A673 (cell line): ENCODE measurements around the gene GP5. TPM values are rescaled to one million over a fixed set of nuclear protein-coding genes. Genes with fewer than 3 reads are reported as not detected.

Experiments used
- BruUV-seq: library from RNA; stranded (reverse); fragments of 400-500 nt; replicated peaks from 2 replicates; lab custom pipeline; 2021; lab: Mats Ljungman, UMichigan
- CTCF ChIA-PET: fragments of 300-600 bp; sonication (Branson Sonifier 250); formaldehyde crosslinking; loops from one replicate; lab custom pipeline; 2022; ENCODE audit warnings: antibody characterized with exemption; lab: Charles Lee
- POLR2A ChIA-PET: fragments of 300-600 bp; sonication (Branson Sonifier 250); formaldehyde crosslinking; loops from one replicate; lab custom pipeline; 2022; ENCODE audit warnings: antibody characterized with exemption; ENCODE audit not compliant: low non-redundant PET; lab: Charles Lee
- DNase-seq: peaks from one replicate; pipeline ENCODE4 v3.0.0-alpha.2; 2015; ENCODE audit warnings: low spot score
- H3K27ac ChIP-seq: fragments of 200-600 bp; sonication (generic); 2 replicates; pipeline ENCODE4 v1.5.1; 2016; ENCODE audit warnings: mixed run types, low read depth, mild to moderate bottlenecking, mixed read lengths, antibody characterized with exemption, low read length; ENCODE audit not compliant: poor library complexity, severe bottlenecking
- H3K27me3 ChIP-seq: fragments of 200-600 bp; sonication (generic); replicated peaks from 2 replicates; pipeline ENCODE4 v1.6.1; 2017; ENCODE audit warnings: mixed run types, low read depth, mild to moderate bottlenecking, mixed read lengths, antibody characterized with exemption, low read length; ENCODE audit not compliant: insufficient read depth, poor library complexity
- H3K36me3 ChIP-seq: fragments of 200-600 bp; sonication (generic); 2 replicates; pipeline ENCODE4 v1.6.1; 2016; ENCODE audit warnings: mixed run types, mild to moderate bottlenecking, mixed read lengths, antibody characterized with exemption, low read length; ENCODE audit not compliant: insufficient read depth, poor library complexity, severe bottlenecking
- H3K4me1 ChIP-seq: fragments of 200-600 bp; sonication (generic); 2 replicates; pipeline ENCODE4 v1.6.1; 2017; ENCODE audit warnings: mixed run types, mild to moderate bottlenecking, mixed read lengths, antibody characterized with exemption, low read length; ENCODE audit not compliant: insufficient read depth, poor library complexity, severe bottlenecking
- H3K4me3 ChIP-seq: fragments of 200-600 bp; sonication (generic); 2 replicates; pipeline ENCODE4 v1.5.1; 2016; ENCODE audit warnings: low read depth, mixed run types, mild to moderate bottlenecking, mixed read lengths, low read length; ENCODE audit not compliant: poor library complexity, severe bottlenecking
- H3K9me3 ChIP-seq: fragments of 200-600 bp; sonication (generic); 2 replicates; pipeline ENCODE4 v1.6.1; 2016; ENCODE audit warnings: mixed run types, low read depth, mild to moderate bottlenecking, mixed read lengths, antibody characterized with exemption, low read length; ENCODE audit not compliant: poor library complexity, severe bottlenecking
- CTCF ChIP-seq: fragments of 300-800, 200-600 bp; sonication (generic); conservative IDR thresholded peaks from 2 replicates; pipeline ENCODE4 v1.5.1; 2017; ENCODE audit warnings: low read depth, mild to moderate bottlenecking, antibody characterized with exemption, low read length, moderate library complexity, mixed read lengths
- EZH2 ChIP-seq: fragments of 200-600 bp; sonication (generic); IDR thresholded peaks from 2 replicates; pipeline ENCODE4 v1.6.1; 2017; ENCODE audit warnings: borderline replicate concordance, low read depth, mild to moderate bottlenecking, mixed read lengths, antibody characterized with exemption, low read length; ENCODE audit not compliant: poor library complexity, severe bottlenecking
- intact Hi-C: fragments of 100-400 bp; cut with micrococcal nuclease; formaldehyde crosslinking; loops from one replicate; pipeline ENCODE4 v1.10.0; 2022; ENCODE audit not compliant: unreplicated experiment
- total RNA-seq: library from RNA; stranded (reverse); gene quantifications from 2 replicates; pipeline ENCODE4 v1.2.3, GENCODE V29; 2021

GP5 gene
- total RNA-seq, 1 experiment from 2014 or later = 0.11 TPM

- DNase-seq = no peak
- intact Hi-C loops = no loop called here
- BruUV-seq = no TSS peak
- Histone ChIP-seq H3K27ac (peak overlapping the region; percentile 72), H3K4me3 (no peak overlapping the region), H3K4me1 (peaks cover 17% of the 10 kb centered on the region), H3K27me3 (no peaks in the 10 kb centered on the region), H3K36me3 (no peaks in the 10 kb centered on the region), H3K9me3 (no peaks in the 10 kb centered on the region)
- POLR2A ChIA-PET = no interaction called here
- CTCF ChIA-PET = interaction anchor here (0.6 to 2.0 kb wide), 3 partner anchors 17 to 646 kb away, joined by 3 to 9 read pairs (median 3); no protein-coding TSS in a partner anchor
- TF ChIP-seq EZH2 = no peak
Observed at GRCh38 chr3:194350726-194351071, 48.4 kb downstream of the GP5 start.

DNA sequence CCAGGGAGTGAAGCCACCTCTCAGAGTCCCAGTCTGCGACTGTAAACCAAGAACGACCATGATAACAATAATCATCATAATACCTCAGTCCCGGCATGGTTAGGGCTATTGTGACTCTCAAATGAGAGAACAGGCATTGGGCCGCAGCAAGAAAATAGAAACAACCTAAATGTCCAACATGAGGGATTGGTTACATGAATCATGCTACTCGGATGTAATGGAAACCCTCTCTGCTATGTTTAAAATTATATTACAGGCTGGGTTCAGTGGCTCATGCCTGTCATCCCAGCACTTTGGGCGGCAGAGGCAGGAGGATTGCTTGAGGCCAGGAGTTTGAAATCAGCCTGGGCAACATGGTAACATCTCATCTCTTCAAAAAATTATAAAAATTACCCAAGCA lies 50.7 kb downstream of the GP5 start:
- Histone ChIP-seq H3K27ac (no peak overlapping the region), H3K36me3 (no peaks in the 10 kb centered on the region), H3K9me3 (no peaks in the 10 kb centered on the region), H3K4me1 (peaks cover 17% of the 10 kb centered on the region), H3K4me3 (no peak overlapping the region), H3K27me3 (no peaks in the 10 kb centered on the region)
- no TSS peak for BruUV-seq
- TF ChIP-seq CTCF (no peak), EZH2 (no peak)
- ChIA-PET CTCF (no interaction called here), POLR2A (no interaction called here)
- intact Hi-C loops = no loop called here
- DNase-seq = no peak

- TF ChIP-seq CTCF = no peak
- TF ChIP-seq EZH2 = no peak
- intact Hi-C loops = no loop called here
- Histone ChIP-seq H3K4me1 (peaks cover 17% of the 10 kb centered on the region), H3K36me3 (no peaks in the 10 kb centered on the region), H3K27ac (no peak overlapping the region), H3K27me3 (no peaks in the 10 kb centered on the region), H3K4me3 (no peak overlapping the region), H3K9me3 (no peaks in the 10 kb centered on the region)
- POLR2A ChIA-PET = no interaction called here
- CTCF ChIA-PET = no interaction called here
- no peak for DNase-seq
- no TSS peak for BruUV-seq
Observed at GRCh38 chr3:194346621-194347020, 52.4 kb downstream of the GP5 start.

DNA sequence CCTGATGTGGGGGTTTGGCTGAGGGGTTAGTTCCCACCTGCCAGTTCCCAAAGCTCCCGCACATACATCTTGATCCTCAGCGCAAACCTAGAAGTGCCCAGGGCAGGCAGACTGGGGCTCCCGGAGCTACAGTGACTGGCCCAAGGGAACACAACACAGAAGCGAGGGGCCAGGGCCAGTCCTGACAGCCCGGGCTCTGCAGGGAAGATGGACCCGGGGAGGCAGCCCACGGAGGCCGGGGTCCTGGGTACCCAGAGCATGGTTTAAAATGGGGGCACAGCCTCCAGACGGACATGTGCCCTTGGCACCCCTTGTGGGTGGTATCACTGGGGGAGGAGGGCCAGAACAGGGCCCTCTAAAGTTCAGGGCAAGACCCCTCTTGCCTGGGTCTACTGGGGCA lies 53.0 kb downstream of the GP5 start:
- TF ChIP-seq CTCF = no peak
- no peak for TF ChIP-seq EZH2
- no peak for DNase-seq
- no peaks in the 10 kb centered on the region for H3K9me3 ChIP-seq
- peaks cover 12% of the 10 kb centered on the region for H3K4me1 ChIP-seq
- POLR2A ChIA-PET = no interaction called here
- intact Hi-C loops = no loop called here
- H3K4me3 ChIP-seq = no peak overlapping the region
- no peaks in the 10 kb centered on the region for H3K36me3 ChIP-seq
- no peak overlapping the region for H3K27ac ChIP-seq
- BruUV-seq = no TSS peak
- H3K27me3 ChIP-seq = no peaks in the 10 kb centered on the region
- CTCF ChIA-PET = no interaction called here
